Measurements from ENCODE around the gene ARHGEF12.

Gene ARHGEF12

GRCh38 chr11:120381401-120381800 lies 45.2 kb downstream of the ARHGEF12 start:
- in situ Hi-C loops (cut with MboI; ENCODE audit: low pct_unique_long_range_greater_than_20kb, low sequenced_read_pairs, unreplicated experiment): no loop called here
- DNase-seq (ENCODE audit: low spot score): no peak
- TF ChIP-seq, protein P1, sequence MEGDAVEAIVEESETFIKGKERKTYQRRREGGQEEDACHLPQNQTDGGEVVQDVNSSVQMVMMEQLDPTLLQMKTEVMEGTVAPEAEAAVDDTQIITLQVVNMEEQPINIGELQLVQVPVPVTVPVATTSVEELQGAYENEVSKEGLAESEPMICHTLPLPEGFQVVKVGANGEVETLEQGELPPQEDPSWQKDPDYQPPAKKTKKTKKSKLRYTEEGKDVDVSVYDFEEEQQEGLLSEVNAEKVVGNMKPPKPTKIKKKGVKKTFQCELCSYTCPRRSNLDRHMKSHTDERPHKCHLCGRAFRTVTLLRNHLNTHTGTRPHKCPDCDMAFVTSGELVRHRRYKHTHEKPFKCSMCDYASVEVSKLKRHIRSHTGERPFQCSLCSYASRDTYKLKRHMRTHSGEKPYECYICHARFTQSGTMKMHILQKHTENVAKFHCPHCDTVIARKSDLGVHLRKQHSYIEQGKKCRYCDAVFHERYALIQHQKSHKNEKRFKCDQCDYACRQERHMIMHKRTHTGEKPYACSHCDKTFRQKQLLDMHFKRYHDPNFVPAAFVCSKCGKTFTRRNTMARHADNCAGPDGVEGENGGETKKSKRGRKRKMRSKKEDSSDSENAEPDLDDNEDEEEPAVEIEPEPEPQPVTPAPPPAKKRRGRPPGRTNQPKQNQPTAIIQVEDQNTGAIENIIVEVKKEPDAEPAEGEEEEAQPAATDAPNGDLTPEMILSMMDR (IDR thresholded peaks at IDR 0.05; ENCODE audit: extremely low read depth, insufficient read depth, missing control alignments): no peak

DNA sequence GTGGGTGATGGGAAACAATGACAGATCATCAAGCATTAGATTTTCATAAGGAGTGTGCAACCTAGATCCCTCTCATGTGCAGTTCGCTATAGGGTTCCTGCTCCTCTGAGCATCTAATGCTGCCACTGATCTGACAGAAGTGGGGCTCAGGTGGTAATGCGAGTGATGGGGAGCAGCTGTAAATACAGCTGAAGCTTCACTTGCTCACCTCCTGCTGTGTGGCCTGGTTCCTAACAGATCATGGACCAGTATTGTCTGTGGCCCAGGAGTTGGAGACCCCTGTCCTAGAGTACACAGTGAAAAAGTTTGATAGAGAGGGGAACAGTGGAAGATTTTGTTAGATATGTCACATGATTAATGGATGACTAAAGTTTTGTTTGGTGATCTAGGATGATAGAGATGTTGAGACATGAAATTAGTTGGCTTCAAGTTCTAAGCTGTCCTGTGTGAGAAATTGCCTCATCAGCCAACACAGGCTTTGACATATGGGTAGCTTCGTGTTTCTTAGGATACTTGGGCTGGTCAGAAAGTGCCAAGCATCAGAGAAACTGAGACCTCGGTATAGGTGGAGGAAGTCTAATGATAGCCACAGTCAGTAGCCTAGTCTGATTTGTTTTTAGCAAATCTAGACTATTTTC lies 47.4 kb downstream of the ARHGEF12 start:
- DNase-seq (ENCODE audit: low spot score): no peak
- in situ Hi-C loops (cut with MboI; ENCODE audit: low pct_unique_long_range_greater_than_20kb, low sequenced_read_pairs, unreplicated experiment): no loop called here
- TF ChIP-seq, protein P1 (IDR thresholded peaks at IDR 0.05; ENCODE audit: extremely low read depth, insufficient read depth, missing control alignments): no peak

- DNase-seq (ENCODE audit: low spot score): no peak
- TF ChIP-seq, protein P1 (IDR thresholded peaks at IDR 0.05; ENCODE audit: extremely low read depth, insufficient read depth, missing control alignments): no peak
- in situ Hi-C loops (cut with MboI; ENCODE audit: low pct_unique_long_range_greater_than_20kb, low sequenced_read_pairs, unreplicated experiment): no loop called here
Observed at GRCh38 chr11:120384476-120384875, 48.3 kb downstream of the ARHGEF12 start.

DNA sequence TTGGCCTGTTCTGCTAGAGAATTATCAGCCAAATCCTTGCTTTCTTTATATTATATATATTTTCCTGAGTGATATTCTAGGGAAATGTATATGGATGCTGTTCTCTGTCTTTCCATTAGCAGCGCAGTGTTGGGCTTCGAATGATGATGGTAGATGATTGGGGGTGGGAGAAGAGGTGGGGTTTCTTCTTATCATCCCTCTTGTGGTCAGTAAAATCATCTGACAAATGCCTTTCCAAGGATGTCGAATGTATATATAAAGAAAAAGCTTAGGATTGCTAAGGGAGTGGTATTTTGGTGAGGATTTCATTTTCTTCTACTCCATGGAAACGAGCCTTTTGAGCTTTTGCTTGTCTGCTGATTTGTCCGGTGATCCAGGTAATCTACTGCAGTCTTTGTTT lies 48.9 kb downstream of the ARHGEF12 start:
- in situ Hi-C loops (cut with MboI; ENCODE audit: low pct_unique_long_range_greater_than_20kb, low sequenced_read_pairs, unreplicated experiment): no loop called here

DNA sequence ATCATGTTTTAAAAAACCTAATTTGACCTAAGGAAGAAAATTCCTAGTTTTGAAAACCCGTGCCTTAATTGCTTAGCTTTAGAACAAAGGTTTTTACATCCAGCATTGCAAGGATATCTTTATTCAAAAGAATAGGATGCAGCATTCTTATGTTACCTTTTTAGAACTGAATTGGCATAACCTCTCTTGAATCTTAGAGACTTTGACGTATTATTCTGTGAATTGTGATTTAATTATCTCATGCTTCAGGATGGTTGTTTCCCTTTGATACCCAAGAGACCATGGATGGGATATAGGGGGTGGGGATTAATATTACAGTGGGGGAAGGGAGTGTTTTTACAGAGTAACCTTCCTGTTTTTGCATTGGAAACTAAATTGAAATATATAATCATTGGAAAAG lies 49.4 kb downstream of the ARHGEF12 start:
- DNase-seq (ENCODE audit: low spot score): no peak
- TF ChIP-seq, protein P1 (IDR thresholded peaks at IDR 0.05; ENCODE audit: extremely low read depth, insufficient read depth, missing control alignments): no peak
- in situ Hi-C loops (cut with MboI; ENCODE audit: low pct_unique_long_range_greater_than_20kb, low sequenced_read_pairs, unreplicated experiment): no loop called here

More for the DNA sequence above, 48.9 kb downstream of the ARHGEF12 start:
- no peak for DNase-seq (ENCODE audit: low spot score)
- TF ChIP-seq, protein P1 (IDR thresholded peaks at IDR 0.05; ENCODE audit: extremely low read depth, insufficient read depth, missing control alignments): no peak

GRCh38 chr11:120386318-120386717 lies 50.1 kb downstream of the ARHGEF12 start:
- TF ChIP-seq, protein P1 (IDR thresholded peaks at IDR 0.05; ENCODE audit: extremely low read depth, insufficient read depth, missing control alignments): no peak
- in situ Hi-C loops (cut with MboI; ENCODE audit: low pct_unique_long_range_greater_than_20kb, low sequenced_read_pairs, unreplicated experiment): no loop called here
- DNase-seq (ENCODE audit: low spot score): no peak
